GM18519 (cell line): Measurements from ENCODE around the gene PERCC1.
"Not testable (repeated sequence)": the region's sequence is repeated elsewhere in the genome, so short reads cannot be mapped to it uniquely, and the experiment has no call there.

Experiments
- ATAC-seq: cut with Tn5 transposase; IDR thresholded peaks from one replicate; pipeline ENCODE4 v1.9.1; 2021; ENCODE audit warnings: mild to moderate bottlenecking, moderate library complexity; ENCODE audit not compliant: unreplicated experiment, low FRiP score

PERCC1 gene

GRCh38 chr16:1433263-1433560 lies 2.3 kb downstream of the PERCC1 start:
- no peak for ATAC-seq

DNA sequence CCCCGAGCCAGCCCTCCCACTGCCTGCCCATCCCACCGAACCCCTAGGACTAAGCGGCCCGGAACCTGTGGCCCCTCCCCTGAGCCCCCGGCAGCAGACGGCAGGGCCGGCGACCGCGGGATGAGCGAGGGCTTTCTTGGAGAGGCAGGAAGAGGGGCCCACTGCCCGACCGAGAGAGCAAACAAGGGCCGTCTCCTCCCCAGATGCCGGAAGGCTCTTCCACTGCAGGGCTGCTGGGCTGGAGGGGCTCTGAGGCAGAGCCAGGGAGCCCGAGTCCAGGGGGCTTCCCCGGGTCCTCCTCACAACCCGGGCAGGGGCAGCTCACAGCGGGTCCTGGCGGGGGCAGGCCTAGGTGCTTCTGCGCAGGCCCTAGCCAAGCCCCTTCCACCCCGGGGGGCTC lies 2.9 kb downstream of the PERCC1 start:
- ATAC-seq = no peak

GRCh38 chr16:1434644-1435592 lies 4.0 kb downstream of the PERCC1 start:
- no peak for ATAC-seq

DNA sequence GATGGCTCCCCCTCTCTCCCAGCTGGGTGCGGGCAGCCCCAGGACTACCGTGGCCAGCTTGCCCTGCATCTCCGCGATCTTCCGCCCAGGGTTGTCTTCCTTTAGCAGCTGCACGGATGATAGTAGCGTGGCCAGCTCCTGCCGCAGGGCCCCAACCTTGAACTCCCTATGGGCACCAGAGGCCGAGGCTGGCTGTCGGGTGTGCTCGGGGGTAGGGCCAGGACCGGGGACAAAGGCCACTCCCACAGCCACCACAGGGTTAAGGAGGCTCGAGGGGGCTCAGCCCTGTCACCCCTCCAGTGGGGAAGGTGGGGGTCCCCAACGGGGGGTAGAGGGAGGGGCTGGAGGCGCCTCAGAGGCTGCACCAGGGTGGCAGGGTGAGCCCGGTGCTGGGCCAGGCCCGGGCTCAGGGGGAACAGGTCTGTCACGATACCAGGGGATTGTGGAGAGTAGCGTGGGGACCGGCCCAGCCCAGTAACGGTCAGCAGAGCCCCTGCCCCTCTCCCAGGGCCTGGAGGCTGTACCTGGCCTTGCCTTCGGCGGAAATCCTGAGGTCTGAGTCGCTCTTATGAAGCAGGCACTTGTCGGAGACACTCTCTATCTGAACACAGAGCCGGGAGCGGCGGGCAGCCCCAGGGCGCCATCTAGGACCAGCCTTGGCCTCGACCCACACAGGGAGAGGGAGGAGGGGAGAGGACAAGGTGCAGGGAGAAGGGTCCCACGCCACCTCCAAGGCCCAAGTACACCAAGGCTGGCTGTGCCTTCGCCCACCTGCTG lies 5.2 kb downstream of the PERCC1 start:
- ATAC-seq = no peak

GRCh38 chr16:1436731-1437355 lies 6.0 kb downstream of the PERCC1 start:
- ATAC-seq = no peak

GRCh38 chr16:1437606-1438005 lies 6.7 kb downstream of the PERCC1 start:
- no peak for ATAC-seq

GRCh38 chr16:1438229-1439057 lies 7.6 kb downstream of the PERCC1 start:
- no peak for ATAC-seq

GRCh38 chr16:1439058-1439698 lies 8.3 kb downstream of the PERCC1 start:
- ATAC-seq = no peak

- not testable (repeated sequence) for ATAC-seq
These were observed 8.8 kb downstream of the PERCC1 start for GRCh38 chr16:1439699-1440074.

DNA sequence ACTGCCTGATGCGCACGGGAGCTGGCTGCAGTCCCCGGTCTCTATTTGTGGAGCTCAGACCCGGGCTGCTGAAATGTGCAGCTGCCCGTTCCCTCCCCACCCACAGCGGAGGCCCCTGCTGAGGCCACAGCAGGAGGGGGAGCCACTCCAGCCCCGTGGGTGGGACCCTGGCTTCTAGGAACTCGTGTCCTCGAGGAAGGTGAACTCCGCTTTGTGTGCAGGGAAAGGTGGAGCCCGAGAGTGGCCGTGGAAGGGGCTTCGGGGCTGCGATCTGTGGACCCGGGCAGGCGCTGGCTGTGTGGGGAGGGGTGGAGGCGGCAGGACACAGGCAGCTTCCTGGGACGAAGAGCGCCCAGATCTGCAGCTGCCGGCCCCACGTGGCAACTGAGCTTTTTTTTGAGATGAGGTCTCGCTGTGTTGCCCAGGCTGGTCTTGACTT lies 10.5 kb downstream of the PERCC1 start:
- ATAC-seq = no peak

GRCh38 chr16:1442697-1443096 lies 11.8 kb downstream of the PERCC1 start:
- no peak for ATAC-seq

- ATAC-seq = no peak
These were observed 12.6 kb downstream of the PERCC1 start for GRCh38 chr16:1443403-1443973.

- ATAC-seq = no peak
These were observed 13.3 kb downstream of the PERCC1 start, which contains the start of gene CCDC154 for GRCh38 chr16:1443980-1444729. TSS of gene CCDC154 (minus strand) at chr16:1444556. CDS start at chr16:1444322, 234 bp downstream.

DNA sequence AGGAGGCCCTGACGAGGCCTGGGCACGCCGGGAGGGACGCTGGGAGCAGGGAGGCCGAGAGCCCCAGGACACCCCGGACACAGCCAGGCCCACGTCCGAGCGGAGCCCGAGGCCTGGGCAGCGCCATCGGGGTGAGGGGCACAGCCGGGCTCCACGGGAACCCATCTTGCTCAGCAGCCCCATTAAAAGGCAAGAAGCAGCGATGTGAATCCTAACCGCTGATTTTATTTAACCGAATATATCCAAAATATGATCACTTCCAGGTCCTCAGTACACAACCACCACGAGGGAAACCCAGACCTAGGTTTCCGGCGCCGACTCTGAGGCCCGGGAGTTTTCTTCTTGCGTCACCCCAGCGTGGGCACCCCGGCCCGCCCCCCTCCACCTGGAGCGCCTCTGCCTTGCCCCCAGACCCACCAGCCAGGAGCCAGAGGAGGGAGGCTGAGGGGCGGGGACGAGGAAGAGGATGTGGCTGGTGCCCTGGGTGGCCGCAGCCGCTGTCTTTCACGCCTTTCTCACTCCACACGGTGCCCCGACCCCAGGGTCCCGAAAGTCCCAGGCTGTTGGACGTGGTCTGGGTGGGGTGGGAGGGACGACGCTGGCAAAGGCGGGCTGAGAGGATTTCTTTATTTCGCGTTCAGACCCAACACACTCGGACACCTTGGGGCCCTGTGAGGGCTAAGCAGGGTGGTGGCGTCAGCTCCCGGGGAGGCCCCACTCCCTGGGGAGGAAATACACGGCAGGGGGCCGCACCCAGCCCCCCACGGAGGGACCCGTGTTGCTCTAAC lies 14.0 kb downstream of the PERCC1 start:
- ATAC-seq = no peak

- no peak for ATAC-seq
These were observed 14.8 kb downstream of the PERCC1 start for GRCh38 chr16:1445518-1446203.

DNA sequence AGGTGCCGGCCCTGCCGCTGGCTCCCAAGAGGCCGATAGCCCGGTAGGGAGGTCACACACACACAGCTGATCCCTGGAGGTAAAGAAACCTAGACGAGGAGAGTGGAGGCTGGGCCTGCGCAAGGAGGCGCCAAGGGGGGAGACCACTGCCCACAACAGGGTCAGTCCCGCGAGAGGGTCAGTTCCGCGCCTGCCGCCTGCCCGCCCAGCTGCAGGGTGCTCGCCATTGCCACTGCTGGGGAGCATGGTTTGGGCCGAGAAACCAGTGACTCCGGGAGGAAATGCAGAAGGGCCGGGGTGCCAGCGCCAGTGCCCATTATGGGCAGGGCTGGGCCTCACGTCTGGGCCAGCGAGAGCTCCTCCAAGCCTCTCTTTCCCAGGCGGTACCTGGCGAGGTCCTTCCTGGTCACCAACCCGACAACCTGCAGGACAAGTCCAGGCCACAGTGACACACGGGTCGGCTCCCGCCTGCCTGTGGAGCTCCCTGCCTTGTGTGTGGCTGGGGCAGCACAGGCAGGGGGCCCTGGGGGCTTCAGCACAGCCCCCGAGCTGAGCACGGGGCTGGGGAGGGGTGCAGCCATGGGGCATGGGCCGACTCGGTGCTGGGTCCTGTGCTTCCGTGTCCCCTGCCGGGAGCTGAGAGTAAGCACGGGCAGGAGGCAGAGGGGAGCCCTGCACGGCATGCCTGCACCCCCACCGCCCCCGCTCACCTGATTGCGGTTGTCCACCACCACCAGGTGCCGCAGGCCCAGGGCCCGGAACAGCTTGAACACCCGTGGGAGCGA lies 15.6 kb downstream of the PERCC1 start:
- ATAC-seq = no peak

GRCh38 chr16:1447965-1448364 lies 17.1 kb downstream of the PERCC1 start:
- ATAC-seq = no peak
